Epithelial cell of proximal tubule (primary cell): Measurements from ENCODE around the gene SCP2. TPM values are rescaled to one million over a fixed set of nuclear protein-coding genes. Genes with fewer than 3 reads are reported as not detected.
"Not testable (repeated sequence)": the region's sequence is repeated elsewhere in the genome, so short reads cannot be mapped to it uniquely, and the experiment has no call there.

Experiments
- DNase-seq: peaks from one replicate; pipeline ENCODE4 v3.0.0-alpha.2; 2011; ENCODE audit warnings: low read depth
- H3K4me3 ChIP-seq: 2 replicates; pipeline ENCODE4 v1.5.1; 2011; ENCODE audit warnings: low read depth, mild to moderate bottlenecking, low read length
- CTCF ChIP-seq: conservative IDR thresholded peaks from 2 replicates; pipeline ENCODE4 v1.5.1; 2012; ENCODE audit warnings: low read depth, mild to moderate bottlenecking, low read length
- total RNA-seq: library from RNA; depleted of rRNA; stranded (reverse); fragments of >200 nt; gene quantifications from 2 replicates; pipeline ENCODE4 v1.2.3, GENCODE V29; 2015

SCP2 gene
- total RNA-seq, 1 donor from 2014 or later = 110 TPM

DNA sequence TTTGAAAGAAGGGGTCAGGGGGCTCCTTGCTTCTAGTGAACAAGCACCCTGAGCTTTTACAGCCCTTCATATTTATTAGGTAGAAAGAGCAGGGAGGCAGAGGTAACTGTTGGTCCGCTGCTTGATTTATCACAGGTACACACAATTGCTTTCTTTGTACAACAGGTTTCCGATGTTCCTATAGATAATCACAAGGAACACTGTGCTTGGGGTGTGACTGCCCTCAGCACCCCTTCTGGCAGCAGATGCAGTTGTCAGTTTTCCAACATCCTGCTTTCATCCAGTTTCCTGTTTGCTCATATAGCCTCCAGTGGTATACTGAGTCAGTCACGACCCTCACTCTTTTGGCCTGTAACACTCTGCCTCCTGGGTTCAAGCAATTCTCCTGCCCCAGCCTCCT is 40.6 kb downstream of the SCP2 start:
- no peak for DNase-seq
- H3K4me3 ChIP-seq = no peak overlapping the region
- TF ChIP-seq CTCF = no peak

DNA sequence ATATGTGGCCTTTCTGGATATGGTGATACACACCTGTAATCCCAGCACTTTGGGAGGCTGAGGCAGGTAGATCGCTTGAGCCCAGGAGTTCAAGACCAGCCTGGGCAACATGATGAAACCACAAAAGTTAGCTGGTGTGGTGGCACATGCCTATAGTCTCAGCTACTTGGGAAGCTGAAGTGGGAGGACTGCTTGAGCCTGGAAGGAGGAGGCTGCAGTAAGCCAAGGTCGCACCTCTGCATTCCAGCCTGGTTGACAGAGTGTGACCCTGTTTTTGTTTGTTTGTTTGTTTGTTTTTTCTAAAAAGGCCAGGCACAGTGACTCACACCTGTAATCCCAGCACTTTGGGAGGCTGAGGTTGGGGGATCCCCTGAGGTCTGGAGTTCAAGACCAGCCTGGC is 42.2 kb downstream of the SCP2 start:
- DNase-seq, H3K4me3 ChIP-seq: not testable (repeated sequence)

DNA sequence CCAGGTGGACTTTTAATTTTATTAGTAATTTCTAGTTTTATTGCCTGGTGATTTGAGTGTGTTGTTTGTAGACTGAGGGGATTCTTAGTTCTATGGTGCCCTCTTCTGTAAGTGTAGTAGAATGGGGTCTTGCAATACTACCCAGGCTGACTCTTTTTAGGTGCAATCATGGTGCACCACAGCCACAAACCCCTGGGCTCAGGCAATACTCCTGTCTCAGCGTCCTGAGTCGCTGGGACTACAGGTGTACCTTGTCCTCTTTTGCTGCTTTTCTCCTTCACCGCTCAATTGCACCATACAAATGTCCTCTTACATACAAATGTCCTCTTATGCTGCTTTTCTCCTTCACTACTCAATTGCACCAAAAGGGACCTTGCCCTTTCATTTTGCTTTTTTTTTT is 43.1 kb downstream of the SCP2 start:
- no peak for DNase-seq
- peak; percentile 49 for TF ChIP-seq CTCF
- no peak overlapping the region for H3K4me3 ChIP-seq

DNA sequence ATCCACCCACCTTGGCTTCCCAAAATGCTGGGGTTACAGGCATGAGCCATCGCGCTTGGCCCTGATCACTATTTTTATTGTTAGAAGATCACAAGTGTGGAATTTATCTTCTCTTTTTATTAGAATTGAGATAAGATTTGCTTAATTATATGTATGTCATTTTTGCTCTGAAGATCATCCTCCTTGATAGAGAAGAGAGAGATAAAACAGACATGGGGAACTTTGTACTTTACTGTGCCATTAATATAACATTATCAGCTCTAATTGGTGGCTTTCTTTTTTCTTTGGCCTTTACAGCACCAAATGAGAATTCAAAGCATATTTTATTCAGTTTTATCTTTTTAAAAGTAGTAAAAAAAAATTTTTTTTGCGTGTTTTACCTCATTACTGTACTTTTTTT is 46.8 kb downstream of the SCP2 start:
- DNase-seq = no peak
- H3K4me3 ChIP-seq = no peak overlapping the region
- no peak for TF ChIP-seq CTCF

DNA sequence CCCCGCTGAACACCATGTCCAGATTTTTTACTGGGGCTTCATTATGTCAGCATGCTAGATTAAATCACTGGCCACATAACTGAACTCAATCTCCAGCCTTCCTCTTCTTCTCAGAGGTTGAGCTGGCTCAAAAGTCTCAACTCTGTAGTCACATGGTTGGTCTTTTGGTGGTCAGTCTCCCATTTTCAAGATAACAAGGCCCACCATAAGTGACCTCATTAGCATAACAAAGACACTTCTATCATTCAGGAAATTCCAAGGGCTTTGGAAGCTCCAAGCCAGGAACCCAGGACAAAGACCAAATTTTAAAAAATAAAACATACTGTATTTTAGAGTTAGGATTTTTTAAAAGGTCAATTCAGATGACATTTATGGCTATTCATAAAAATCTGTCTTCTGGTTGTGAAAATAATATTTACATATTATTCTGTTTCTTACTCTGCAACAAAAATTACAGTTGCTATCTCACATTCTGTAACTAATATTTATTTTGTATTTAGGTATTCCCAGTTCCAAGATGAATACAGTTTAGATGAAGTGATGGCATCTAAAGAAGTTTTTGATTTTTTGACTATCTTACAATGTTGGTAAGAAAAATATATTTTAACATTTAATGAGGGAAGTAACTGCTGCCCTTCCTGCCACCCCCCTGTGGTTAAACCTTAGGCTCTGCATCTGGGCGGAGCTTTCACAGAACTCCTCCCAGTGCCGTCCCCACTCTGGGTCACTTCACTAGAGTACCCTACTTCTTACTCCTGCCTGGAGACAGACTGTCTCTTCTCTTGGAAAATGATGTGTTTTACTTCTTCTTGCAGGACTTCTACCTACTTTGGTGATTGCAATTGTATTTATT is 49.3 kb downstream of the SCP2 start:
- no peak overlapping the region for H3K4me3 ChIP-seq
- no peak for DNase-seq
- no peak for TF ChIP-seq CTCF

DNA sequence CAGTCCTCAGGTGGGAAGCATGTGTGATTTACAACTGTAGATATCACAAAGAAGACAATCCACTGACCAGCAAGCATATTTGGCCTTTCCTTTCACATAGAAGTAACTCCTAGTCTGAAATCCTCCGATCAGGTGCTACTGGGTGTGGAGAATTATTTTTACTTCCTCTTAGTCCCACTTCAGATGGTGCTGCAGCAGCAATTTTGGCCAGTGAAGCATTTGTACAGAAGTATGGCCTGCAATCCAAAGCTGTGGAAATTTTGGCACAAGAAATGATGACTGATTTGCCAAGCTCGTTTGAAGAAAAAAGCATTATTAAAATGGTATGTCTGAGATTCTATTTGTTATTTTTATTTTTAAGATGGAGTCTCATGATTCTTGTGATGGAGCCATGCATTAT is 51.0 kb downstream of the SCP2 start:
- no peak for DNase-seq
- no peak for TF ChIP-seq CTCF
- H3K4me3 ChIP-seq = no peak overlapping the region

DNA sequence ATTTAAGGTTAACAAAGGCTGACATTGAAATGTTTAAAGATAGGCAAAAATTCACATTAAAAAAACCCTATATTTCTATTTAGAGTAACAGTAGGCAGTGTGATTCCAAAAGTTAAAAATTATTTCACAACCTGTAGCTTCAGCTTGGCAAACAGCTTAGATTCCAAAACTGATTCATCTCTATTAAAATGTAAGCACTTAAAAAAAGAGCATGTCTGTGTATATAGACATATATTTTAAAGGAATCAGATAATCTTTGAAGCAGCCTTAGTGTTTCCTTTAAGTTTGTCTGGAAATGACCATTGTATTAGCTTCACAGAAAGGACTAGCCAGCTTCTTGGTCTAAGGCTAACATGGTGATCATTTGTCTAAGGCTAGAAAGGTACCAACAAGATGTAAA is 65.7 kb downstream of the SCP2 start:
- H3K4me3 ChIP-seq, DNase-seq: not testable (repeated sequence)

DNA sequence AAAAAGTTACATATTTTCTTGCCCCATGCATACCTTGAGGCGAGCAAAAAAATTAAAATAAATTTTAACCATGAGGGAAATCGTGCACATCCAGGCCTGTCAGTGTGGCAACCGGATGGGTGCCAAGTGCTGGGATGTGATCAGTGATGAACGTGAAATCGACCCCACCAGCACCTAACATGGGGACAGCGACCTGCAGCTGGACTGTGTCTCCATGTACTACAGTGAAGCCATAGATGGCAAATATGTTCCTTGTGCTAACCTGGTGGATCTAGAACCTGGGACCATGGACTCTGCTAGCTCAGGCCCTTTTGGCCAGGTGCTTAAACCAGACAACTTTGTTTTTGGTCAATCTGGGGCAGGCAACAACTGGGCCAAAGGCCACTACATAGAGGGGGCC is 67.6 kb downstream of the SCP2 start:
- TF ChIP-seq CTCF = no peak
- DNase-seq = no peak
- H3K4me3 ChIP-seq = no peak overlapping the region
